T-helper 1 cell treated with Interleukin-12 subunit alpha and Interleukin-12 subunit beta and Interleukin-4 antibody, amounts not matched to agents 30 μg/mL and 1 μg/mL, for 36 hours (primary cell): ENCODE results near the gene VWC2.

ENCODE experiments used
- H3K27ac Mint-ChIP-seq: one replicate; pipeline ENCODE4 v1.8.0; 2021; ENCODE audit warnings: mild to moderate bottlenecking, mixed read lengths
- H3K27me3 Mint-ChIP-seq: one replicate; pipeline ENCODE4 v1.8.0; 2021; ENCODE audit warnings: low read depth, mixed read lengths
- H3K36me3 Mint-ChIP-seq: one replicate; pipeline ENCODE4 v1.8.0; 2021; ENCODE audit warnings: low read depth, mixed read lengths
- H3K4me1 Mint-ChIP-seq: one replicate; pipeline ENCODE4 v1.8.0; 2021; ENCODE audit warnings: low read depth, mixed read lengths
- H3K4me3 Mint-ChIP-seq: one replicate; pipeline ENCODE4 v1.8.0; 2021; ENCODE audit warnings: mild to moderate bottlenecking, moderate library complexity, mixed read lengths
- H3K9me3 Mint-ChIP-seq: one replicate; pipeline ENCODE4 v1.8.0; 2021; ENCODE audit warnings: mixed read lengths

VWC2 gene

DNA sequence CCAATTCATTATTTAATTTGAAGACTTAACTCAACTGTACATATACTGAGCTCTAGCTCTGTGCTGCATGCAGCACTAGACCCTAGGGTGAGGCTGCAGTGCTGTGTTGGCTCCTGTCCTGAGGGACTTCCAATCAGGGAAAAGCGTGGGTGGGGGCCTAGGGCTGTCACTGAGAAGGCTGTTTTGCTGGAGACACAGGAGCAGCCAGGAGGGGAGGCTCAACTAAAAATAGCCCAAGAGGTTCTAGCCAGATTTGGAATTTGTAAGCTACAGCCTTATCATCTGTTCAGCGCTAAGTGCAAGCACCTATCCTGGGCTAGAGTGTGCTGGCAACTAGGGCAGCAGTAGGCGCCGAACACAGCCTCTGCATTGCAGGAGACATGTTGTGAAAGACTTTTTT is 121.1 kb downstream of the VWC2 start:
- H3K4me1 Mint-ChIP-seq = no peaks in the 10 kb centered on the region
- H3K27ac Mint-ChIP-seq = no peak overlapping the region
- H3K9me3 Mint-ChIP-seq = no peaks in the 10 kb centered on the region
- H3K27me3 Mint-ChIP-seq = no peaks in the 10 kb centered on the region
- H3K36me3 Mint-ChIP-seq = no peaks in the 10 kb centered on the region
- no peak overlapping the region for H3K4me3 Mint-ChIP-seq

DNA sequence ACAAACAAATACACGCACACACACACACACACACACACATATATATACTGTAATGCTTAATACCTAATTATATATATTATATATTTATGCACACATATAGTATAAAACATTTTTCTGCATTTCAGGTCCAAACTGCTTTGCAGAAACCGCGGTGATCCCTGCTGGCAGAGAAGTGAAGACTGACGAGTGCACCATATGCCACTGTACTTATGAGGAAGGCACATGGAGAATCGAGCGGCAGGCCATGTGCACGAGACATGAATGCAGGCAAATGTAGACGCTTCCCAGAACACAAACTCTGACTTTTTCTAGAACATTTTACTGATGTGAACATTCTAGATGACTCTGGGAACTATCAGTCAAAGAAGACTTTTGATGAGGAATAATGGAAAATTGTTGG is 138.5 kb downstream of the VWC2 start:
- Mint-ChIP-seq H3K4me1 (no peaks in the 10 kb centered on the region), H3K36me3 (no peaks in the 10 kb centered on the region), H3K27me3 (no peaks in the 10 kb centered on the region), H3K9me3 (no peaks in the 10 kb centered on the region), H3K4me3 (no peak overlapping the region), H3K27ac (no peak overlapping the region)

DNA sequence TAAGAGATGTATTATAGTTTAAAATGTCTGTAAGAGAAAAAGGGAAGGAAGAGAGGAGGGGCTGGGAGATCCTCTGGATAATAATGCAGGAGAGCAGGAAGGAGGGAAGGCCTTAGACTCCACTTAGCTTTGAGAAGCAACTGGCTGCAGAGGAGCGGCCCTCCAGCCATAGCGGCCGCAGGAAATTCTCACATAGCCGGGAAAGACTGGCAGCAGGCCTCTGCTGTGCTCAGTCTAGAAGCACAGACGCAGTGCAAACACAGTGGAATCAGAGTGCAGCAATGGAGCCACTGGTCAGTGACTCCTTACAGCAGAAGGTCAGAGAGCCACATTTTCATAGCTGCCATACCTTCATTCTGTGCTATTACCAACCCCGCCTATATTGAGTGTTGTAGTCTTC is 153.3 kb downstream of the VWC2 start:
- Mint-ChIP-seq H3K4me1 (no peaks in the 10 kb centered on the region), H3K9me3 (peaks cover 11% of the 10 kb centered on the region), H3K27me3 (no peaks in the 10 kb centered on the region), H3K4me3 (no peak overlapping the region), H3K27ac (no peak overlapping the region), H3K36me3 (no peaks in the 10 kb centered on the region)

DNA sequence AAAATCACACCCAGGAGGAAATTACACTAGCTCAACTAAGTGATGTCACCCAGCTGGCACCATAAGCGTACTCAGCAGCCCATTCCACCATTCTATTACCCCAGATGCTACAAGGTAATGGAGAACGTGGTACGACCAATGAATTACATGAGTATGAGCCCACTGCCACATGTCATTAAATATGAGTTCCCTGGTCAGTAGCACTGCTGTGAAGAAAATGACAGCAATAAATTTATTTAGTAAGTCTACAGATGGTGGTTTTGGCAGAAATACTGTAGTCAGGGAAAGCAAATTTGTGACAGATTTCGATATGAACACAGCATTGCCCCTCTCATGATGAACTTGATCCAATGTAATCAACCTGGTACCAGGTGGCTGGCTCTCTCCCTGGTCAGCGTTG is 154.2 kb downstream of the VWC2 start:
- H3K4me3 Mint-ChIP-seq = no peak overlapping the region
- no peak overlapping the region for H3K27ac Mint-ChIP-seq
- H3K27me3 Mint-ChIP-seq = no peaks in the 10 kb centered on the region
- no peaks in the 10 kb centered on the region for H3K4me1 Mint-ChIP-seq
- H3K36me3 Mint-ChIP-seq = no peaks in the 10 kb centered on the region
- H3K9me3 Mint-ChIP-seq = peaks cover 12% of the 10 kb centered on the region

DNA sequence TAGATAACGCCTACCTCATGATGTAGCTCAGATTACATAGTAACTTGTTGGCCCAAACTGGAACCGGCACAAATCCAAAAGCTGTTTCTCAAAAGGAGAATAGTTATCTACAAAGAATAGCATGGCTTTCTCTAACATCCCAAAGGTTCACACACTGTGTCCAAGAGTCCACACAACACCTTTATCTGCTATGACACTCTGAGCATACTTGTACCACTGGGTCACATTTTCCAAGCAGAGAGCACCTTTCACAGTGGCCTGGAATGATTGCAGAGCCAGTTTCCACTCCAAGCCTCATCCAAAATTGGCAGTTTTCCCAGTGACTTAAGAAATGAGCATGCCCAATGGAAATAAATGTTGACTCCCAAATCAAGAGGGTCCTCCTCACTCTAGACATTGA is 155.3 kb downstream of the VWC2 start:
- H3K4me3 Mint-ChIP-seq = no peak overlapping the region
- H3K27ac Mint-ChIP-seq = no peak overlapping the region
- no peaks in the 10 kb centered on the region for H3K27me3 Mint-ChIP-seq
- H3K36me3 Mint-ChIP-seq = no peaks in the 10 kb centered on the region
- H3K9me3 Mint-ChIP-seq = peaks cover 15% of the 10 kb centered on the region
- H3K4me1 Mint-ChIP-seq = no peaks in the 10 kb centered on the region

- Mint-ChIP-seq H3K27ac (no peak overlapping the region), H3K36me3 (no peaks in the 10 kb centered on the region), H3K4me3 (no peak overlapping the region), H3K4me1 (no peaks in the 10 kb centered on the region), H3K9me3 (peaks cover 15% of the 10 kb centered on the region), H3K27me3 (no peaks in the 10 kb centered on the region)
These were observed 158.2 kb downstream of the VWC2 start for GRCh38 chr7:49931627-49932026.

DNA sequence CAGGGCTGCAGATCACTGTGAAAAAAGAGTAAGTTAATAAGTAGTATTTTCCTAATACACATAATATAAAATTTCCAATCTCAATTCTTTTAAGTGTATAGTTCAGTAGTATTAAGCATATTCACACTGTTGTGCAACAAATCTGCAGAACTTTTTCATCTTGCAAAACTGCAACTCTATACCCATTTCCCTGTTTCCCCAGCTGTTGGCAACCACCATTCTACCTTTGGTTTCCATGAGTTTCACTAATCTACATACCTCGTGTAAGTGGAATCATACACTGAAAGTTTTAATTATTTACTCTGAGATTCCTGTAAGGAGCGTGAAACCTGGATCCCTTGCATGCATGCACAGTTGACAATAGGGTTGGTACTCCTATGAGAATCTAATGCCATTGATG is 164.2 kb downstream of the VWC2 start:
- Mint-ChIP-seq H3K27ac (no peak overlapping the region), H3K9me3 (peaks cover 3% of the 10 kb centered on the region), H3K36me3 (no peaks in the 10 kb centered on the region), H3K27me3 (no peaks in the 10 kb centered on the region), H3K4me3 (no peak overlapping the region), H3K4me1 (no peaks in the 10 kb centered on the region)
